DOHH2 (cell line): ENCODE data around the gene STAT1.

Experiments used
- H3F3A ChIP-seq: fragments of 200-600 bp; sonication (generic), shearing (Covaris generic); 2 replicates; pipeline ENCODE4 v1.6.0; 2016; ENCODE audit warnings: antibody characterized with exemption, mild to moderate bottlenecking; ENCODE audit not compliant: control insufficient read depth, insufficient read depth
- H3K27ac ChIP-seq: fragments of 200-600 bp; sonication (generic); 2 replicates; pipeline ENCODE4 v1.5.1; 2014; ENCODE audit warnings: low read depth, mild to moderate bottlenecking, low read length, moderate library complexity
- H3K27me3 ChIP-seq: fragments of 200-600 bp; sonication (generic); 2 replicates; pipeline ENCODE4 v1.6.1; 2014; ENCODE audit warnings: mild to moderate bottlenecking, low read length, mixed read lengths; ENCODE audit not compliant: control insufficient read depth
- H3K36me3 ChIP-seq: fragments of 200-600 bp; sonication (generic); 2 replicates; pipeline ENCODE4 v1.6.1; 2014; ENCODE audit warnings: mild to moderate bottlenecking, low read length, moderate library complexity, mixed read lengths; ENCODE audit not compliant: control insufficient read depth
- H3K4me1 ChIP-seq: fragments of 200-600 bp; sonication (generic); 2 replicates; pipeline ENCODE4 v1.6.1; 2014; ENCODE audit warnings: mild to moderate bottlenecking, low read length, mixed read lengths; ENCODE audit not compliant: control insufficient read depth
- H3K4me2 ChIP-seq: fragments of 200-600 bp; sonication (generic); 2 replicates; pipeline ENCODE4 v1.6.0; 2014; ENCODE audit warnings: mild to moderate bottlenecking, low read length, moderate library complexity
- H3K4me3 ChIP-seq: fragments of 200-600 bp; sonication (generic); 2 replicates; pipeline ENCODE4 v1.5.1; 2014; ENCODE audit warnings: mild to moderate bottlenecking, low read length, mixed read lengths
- H3K79me2 ChIP-seq: fragments of 200-600 bp; sonication (generic); 2 replicates; pipeline ENCODE4 v1.6.1; 2014; ENCODE audit warnings: mild to moderate bottlenecking, low read length, mixed read lengths; ENCODE audit not compliant: control insufficient read depth
- H3K9me2 ChIP-seq: fragments of 200-600 bp; sonication (generic); replicated peaks from 2 replicates; pipeline ENCODE4 v1.6.1; 2014; ENCODE audit warnings: mild to moderate bottlenecking, low read length, mixed read lengths; ENCODE audit not compliant: control insufficient read depth
- H3K9me3 ChIP-seq: fragments of 200-600 bp; sonication (generic); 2 replicates; pipeline ENCODE4 v1.6.1; 2014; ENCODE audit warnings: antibody characterized with exemption, low read length, mixed read lengths; ENCODE audit not compliant: control insufficient read depth, insufficient read depth
- H4K20me1 ChIP-seq: fragments of 200-600 bp; sonication (generic); 2 replicates; pipeline ENCODE4 v1.6.0; 2014; ENCODE audit warnings: low read depth, mild to moderate bottlenecking, antibody characterized with exemption, low read length, moderate library complexity; ENCODE audit not compliant: control insufficient read depth, insufficient read depth
- CTCF ChIP-seq: fragments of 200-600 bp; sonication (generic); IDR thresholded peaks from one replicate; pipeline ENCODE4 v1.5.1; 2014; ENCODE audit warnings: antibody characterized with exemption, mild to moderate bottlenecking, low read depth, low read length; ENCODE audit not compliant: poor library complexity, severe bottlenecking
- EZH2phosphoT487 ChIP-seq: fragments of 200-600 bp; sonication (generic); IDR thresholded peaks from 2 replicates; pipeline ENCODE4 v1.6.1; 2017; ENCODE audit warnings: borderline replicate concordance, mild to moderate bottlenecking, antibody characterized with exemption, low read length, moderate library complexity, mixed read lengths

STAT1 gene

GRCh38 chr2:191036363-191036762, 22.4 kb upstream of the STAT1 start:
- no peak overlapping the region for H3K4me2 ChIP-seq
- no peaks in the 10 kb centered on the region for H3K79me2 ChIP-seq
- no peaks in the 10 kb centered on the region for H3K4me1 ChIP-seq
- H3K4me3 ChIP-seq = no peak overlapping the region
- no peaks in the 10 kb centered on the region for H4K20me1 ChIP-seq
- no peaks in the 10 kb centered on the region for H3K9me2 ChIP-seq
- H3K36me3 ChIP-seq = no peaks in the 10 kb centered on the region
- no peak overlapping the region for H3K27ac ChIP-seq
- H3K27me3 ChIP-seq = peaks cover 6% of the 10 kb centered on the region
- H3K9me3 ChIP-seq = no peaks in the 10 kb centered on the region
- H3F3A ChIP-seq = no peaks in the 10 kb centered on the region
- no peak for TF ChIP-seq EZH2phosphoT487
- TF ChIP-seq CTCF = no peak

GRCh38 chr2:191032588-191033429, 18.8 kb upstream of the STAT1 start:
- no peaks in the 10 kb centered on the region for H3F3A ChIP-seq
- H3K27me3 ChIP-seq = peaks cover 4% of the 10 kb centered on the region
- no peak overlapping the region for H3K4me3 ChIP-seq
- H3K27ac ChIP-seq = no peak overlapping the region
- H3K9me3 ChIP-seq = no peaks in the 10 kb centered on the region
- H3K36me3 ChIP-seq = no peaks in the 10 kb centered on the region
- no peak overlapping the region for H3K4me2 ChIP-seq
- no peaks in the 10 kb centered on the region for H3K79me2 ChIP-seq
- no peaks in the 10 kb centered on the region for H3K9me2 ChIP-seq
- TF ChIP-seq EZH2phosphoT487 (no peak), CTCF (no peak)
- no peaks in the 10 kb centered on the region for H4K20me1 ChIP-seq
- H3K4me1 ChIP-seq = no peaks in the 10 kb centered on the region

GRCh38 chr2:191031256-191031655, 17.3 kb upstream of the STAT1 start:
- H3K4me3 ChIP-seq = no peak overlapping the region
- H3K9me3 ChIP-seq = no peaks in the 10 kb centered on the region
- no peak overlapping the region for H3K27ac ChIP-seq
- no peak overlapping the region for H3K4me2 ChIP-seq
- no peaks in the 10 kb centered on the region for H3K36me3 ChIP-seq
- H4K20me1 ChIP-seq = no peaks in the 10 kb centered on the region
- no peaks in the 10 kb centered on the region for H3K9me2 ChIP-seq
- H3K79me2 ChIP-seq = no peaks in the 10 kb centered on the region
- H3F3A ChIP-seq = no peaks in the 10 kb centered on the region
- TF ChIP-seq CTCF (no peak), EZH2phosphoT487 (no peak)
- peaks cover 4% of the 10 kb centered on the region for H3K27me3 ChIP-seq
- H3K4me1 ChIP-seq = no peaks in the 10 kb centered on the region
